HepG2 (cell line): ENCODE measurements around the gene NPW. TPM values are rescaled to one million over a fixed set of nuclear protein-coding genes. Genes with fewer than 3 reads are reported as not detected.
A peak's percentile ranks its signal among the peaks of the same experiment; 100 is the strongest.

ENCODE experiments used
- CBX2 ChIP-seq, 2 experiments: fragments of 200-600 bp in 1 of 2; sonication (generic); formaldehyde crosslinking in 1 of 2; IDR thresholded peaks; 2 replicates each; pipeline versions ENCODE4 v1.7.0 to v1.8.1; 2018 to 2022; ENCODE audit warnings: low read depth in 2 of 2, low read length in 1 of 2, mild to moderate bottlenecking in 1 of 2, missing genetic modification reagents in 1 of 2
- EED ChIP-seq: sonication (generic); formaldehyde crosslinking; IDR thresholded peaks from 2 replicates; pipeline ENCODE4 v1.5.0; 2020; ENCODE audit warnings: mild to moderate bottlenecking, missing genetic modification reagents
- JUN ChIP-seq: sonication (generic); formaldehyde crosslinking; IDR thresholded peaks from 2 replicates; pipeline ENCODE4 v1.4.0; 2020; ENCODE audit warnings: mild to moderate bottlenecking, missing genetic modification reagents
- KDM5A ChIP-seq: fragments of 200-600 bp; sonication (generic); IDR thresholded peaks from 2 replicates; pipeline ENCODE4 v1.7.0; 2018; ENCODE audit warnings: antibody characterized with exemption, mild to moderate bottlenecking, low read length, borderline replicate concordance
- MBD4 ChIP-seq: IDR thresholded peaks from 2 replicates; pipeline ENCODE4 v1.6.1; 2012; ENCODE audit warnings: low read length, inconsistent platforms, borderline replicate concordance
- NR3C1 ChIP-seq: sonication (generic); formaldehyde crosslinking; IDR thresholded peaks from 2 replicates; pipeline ENCODE4 v1.4.0; 2020; ENCODE audit warnings: missing genetic modification reagents
- PAX8 ChIP-seq: sonication (generic); formaldehyde crosslinking; IDR thresholded peaks from 2 replicates; pipeline ENCODE4 v1.8.0; 2022; ENCODE audit warnings: mild to moderate bottlenecking, missing genetic modification reagents, borderline replicate concordance
- RFX1 ChIP-seq: fragments of 450-650 bp; IDR thresholded peaks from 2 replicates; pipeline ENCODE4 v1.6.1; 2017
- ZNF33B ChIP-seq: sonication (generic); formaldehyde crosslinking; IDR thresholded peaks from 2 replicates; pipeline ENCODE4 v1.5.1; 2020; ENCODE audit warnings: mild to moderate bottlenecking, missing genetic modification reagents
- ZNF672 ChIP-seq: sonication (generic); formaldehyde crosslinking; IDR thresholded peaks from 2 replicates; pipeline ENCODE4 v1.8.1; 2022; ENCODE audit warnings: missing genetic modification reagents
- polyA plus RNA-seq, 8 experiments: library from polyadenylated mRNA; depleted of rRNA in 3 of 8; stranded (reverse) in 7 of 8; unstranded in 1 of 8; fragments of >200 nt; fragmentation: Illumina TruSeq in 4 of 8; extraction: Trizol in 4 of 8; gene quantifications; 2 replicates each; pipeline versions ENCODE4 v1.2.1 to v1.2.3, GENCODE V29; 2011 to 2016; ENCODE audit warnings: low read depth in 4 of 8, missing spikeins in 1 of 8, mixed read lengths in 1 of 8; ENCODE audit not compliant: insufficient read depth in 1 of 8
- total RNA-seq, 5 experiments: library from RNA; depleted of rRNA; stranded (reverse); fragments of >200 nt; fragmentation: Illumina TruSeq; extraction: Trizol; gene quantifications; 2 replicates each; pipeline ENCODE4 v1.2.3, GENCODE V29; 2016; ENCODE audit warnings: low read depth in 1 of 5
- TF ChIP-seq, protein P1 (sequence below): sonication (generic); formaldehyde crosslinking; IDR thresholded peaks from 2 replicates; pipeline ENCODE4 v1.4.0; 2020; ENCODE audit warnings: missing genetic modification reagents
- TF ChIP-seq, protein P2 (sequence below): sonication (generic); formaldehyde crosslinking; IDR thresholded peaks from 2 replicates; pipeline ENCODE4 v1.5.0; 2020; ENCODE audit warnings: mild to moderate bottlenecking, missing genetic modification reagents, moderate library complexity
- TF ChIP-seq, protein P3 (sequence below): sonication (generic); formaldehyde crosslinking; IDR thresholded peaks from 2 replicates; pipeline ENCODE4 v1.4.0; 2020; ENCODE audit warnings: missing genetic modification reagents
- TF ChIP-seq, protein P4 (sequence below): sonication (generic); formaldehyde crosslinking; IDR thresholded peaks from 2 replicates; pipeline ENCODE4 v1.5.1; 2020; ENCODE audit warnings: mild to moderate bottlenecking, moderate library complexity, missing genetic modification reagents

The NPW gene
- total and polyA plus RNA-seq, 2 of the 13 experiments (the other 11 are each of a cell fraction or from before 2014, with no cell fraction given): 0.24 to 0.97 TPM

DNA sequence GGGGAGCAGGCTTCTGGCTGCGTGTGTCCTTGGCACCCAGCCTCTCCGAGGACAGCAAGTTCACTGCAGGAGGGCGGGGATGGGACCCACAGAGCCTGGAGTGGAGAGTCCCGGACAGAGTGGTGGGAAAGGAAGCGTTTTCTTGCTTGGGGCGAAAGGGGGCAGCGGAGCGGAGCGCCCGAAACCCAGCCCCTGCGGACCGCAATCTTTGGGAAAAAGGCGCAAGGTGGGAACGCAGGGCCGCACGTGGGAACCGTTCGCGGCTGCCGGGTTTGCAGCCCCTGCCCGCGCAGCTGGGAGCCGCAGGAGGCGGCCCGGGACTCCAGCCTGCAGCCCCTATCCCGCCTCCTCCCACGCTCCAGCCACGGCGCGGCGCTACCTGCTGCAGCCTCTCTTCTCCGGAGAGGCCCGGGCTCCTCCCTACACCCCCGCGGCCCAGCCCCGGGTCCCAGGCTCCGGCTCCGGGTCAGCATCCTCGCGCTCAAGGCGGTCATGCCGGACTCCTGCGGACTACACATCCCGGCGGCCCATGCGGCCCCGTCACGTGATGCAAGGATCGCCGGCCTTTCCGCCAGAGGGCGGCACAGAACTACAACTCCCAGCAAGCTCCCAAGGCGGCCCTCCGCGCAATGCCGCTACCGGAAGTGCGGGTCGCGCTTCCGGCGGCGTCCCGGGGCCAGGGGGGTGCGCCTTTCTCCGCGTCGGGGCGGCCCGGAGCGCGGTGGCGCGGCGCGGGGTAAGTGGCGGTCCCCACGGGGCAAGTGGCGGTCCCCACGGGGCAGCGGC is 27.9 kb downstream of the NPW start, which contains the start of the genes NTHL1 and TSC2 (continued):
- TF ChIP-seq, protein P1, sequence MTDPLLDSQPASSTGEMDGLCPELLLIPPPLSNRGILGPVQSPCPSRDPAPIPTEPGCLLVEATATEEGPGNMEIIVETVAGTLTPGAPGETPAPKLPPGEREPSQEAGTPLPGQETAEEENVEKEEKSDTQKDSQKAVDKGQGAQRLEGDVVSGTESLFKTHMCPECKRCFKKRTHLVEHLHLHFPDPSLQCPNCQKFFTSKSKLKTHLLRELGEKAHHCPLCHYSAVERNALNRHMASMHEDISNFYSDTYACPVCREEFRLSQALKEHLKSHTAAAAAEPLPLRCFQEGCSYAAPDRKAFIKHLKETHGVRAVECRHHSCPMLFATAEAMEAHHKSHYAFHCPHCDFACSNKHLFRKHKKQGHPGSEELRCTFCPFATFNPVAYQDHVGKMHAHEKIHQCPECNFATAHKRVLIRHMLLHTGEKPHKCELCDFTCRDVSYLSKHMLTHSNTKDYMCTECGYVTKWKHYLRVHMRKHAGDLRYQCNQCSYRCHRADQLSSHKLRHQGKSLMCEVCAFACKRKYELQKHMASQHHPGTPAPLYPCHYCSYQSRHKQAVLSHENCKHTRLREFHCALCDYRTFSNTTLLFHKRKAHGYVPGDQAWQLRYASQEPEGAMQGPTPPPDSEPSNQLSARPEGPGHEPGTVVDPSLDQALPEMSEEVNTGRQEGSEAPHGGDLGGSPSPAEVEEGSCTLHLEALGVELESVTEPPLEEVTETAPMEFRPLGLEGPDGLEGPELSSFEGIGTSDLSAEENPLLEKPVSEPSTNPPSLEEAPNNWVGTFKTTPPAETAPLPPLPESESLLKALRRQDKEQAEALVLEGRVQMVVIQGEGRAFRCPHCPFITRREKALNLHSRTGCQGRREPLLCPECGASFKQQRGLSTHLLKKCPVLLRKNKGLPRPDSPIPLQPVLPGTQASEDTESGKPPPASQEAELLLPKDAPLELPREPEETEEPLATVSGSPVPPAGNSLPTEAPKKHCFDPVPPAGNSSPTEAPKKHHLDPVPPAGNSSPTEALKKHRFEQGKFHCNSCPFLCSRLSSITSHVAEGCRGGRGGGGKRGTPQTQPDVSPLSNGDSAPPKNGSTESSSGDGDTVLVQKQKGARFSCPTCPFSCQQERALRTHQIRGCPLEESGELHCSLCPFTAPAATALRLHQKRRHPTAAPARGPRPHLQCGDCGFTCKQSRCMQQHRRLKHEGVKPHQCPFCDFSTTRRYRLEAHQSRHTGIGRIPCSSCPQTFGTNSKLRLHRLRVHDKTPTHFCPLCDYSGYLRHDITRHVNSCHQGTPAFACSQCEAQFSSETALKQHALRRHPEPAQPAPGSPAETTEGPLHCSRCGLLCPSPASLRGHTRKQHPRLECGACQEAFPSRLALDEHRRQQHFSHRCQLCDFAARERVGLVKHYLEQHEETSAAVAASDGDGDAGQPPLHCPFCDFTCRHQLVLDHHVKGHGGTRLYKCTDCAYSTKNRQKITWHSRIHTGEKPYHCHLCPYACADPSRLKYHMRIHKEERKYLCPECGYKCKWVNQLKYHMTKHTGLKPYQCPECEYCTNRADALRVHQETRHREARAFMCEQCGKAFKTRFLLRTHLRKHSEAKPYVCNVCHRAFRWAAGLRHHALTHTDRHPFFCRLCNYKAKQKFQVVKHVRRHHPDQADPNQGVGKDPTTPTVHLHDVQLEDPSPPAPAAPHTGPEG: no peak
- TF ChIP-seq, protein P2, sequence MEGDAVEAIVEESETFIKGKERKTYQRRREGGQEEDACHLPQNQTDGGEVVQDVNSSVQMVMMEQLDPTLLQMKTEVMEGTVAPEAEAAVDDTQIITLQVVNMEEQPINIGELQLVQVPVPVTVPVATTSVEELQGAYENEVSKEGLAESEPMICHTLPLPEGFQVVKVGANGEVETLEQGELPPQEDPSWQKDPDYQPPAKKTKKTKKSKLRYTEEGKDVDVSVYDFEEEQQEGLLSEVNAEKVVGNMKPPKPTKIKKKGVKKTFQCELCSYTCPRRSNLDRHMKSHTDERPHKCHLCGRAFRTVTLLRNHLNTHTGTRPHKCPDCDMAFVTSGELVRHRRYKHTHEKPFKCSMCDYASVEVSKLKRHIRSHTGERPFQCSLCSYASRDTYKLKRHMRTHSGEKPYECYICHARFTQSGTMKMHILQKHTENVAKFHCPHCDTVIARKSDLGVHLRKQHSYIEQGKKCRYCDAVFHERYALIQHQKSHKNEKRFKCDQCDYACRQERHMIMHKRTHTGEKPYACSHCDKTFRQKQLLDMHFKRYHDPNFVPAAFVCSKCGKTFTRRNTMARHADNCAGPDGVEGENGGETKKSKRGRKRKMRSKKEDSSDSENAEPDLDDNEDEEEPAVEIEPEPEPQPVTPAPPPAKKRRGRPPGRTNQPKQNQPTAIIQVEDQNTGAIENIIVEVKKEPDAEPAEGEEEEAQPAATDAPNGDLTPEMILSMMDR (CRISPR knock-in tag): peak; percentile 54
- TF ChIP-seq ZNF672 (CRISPR knock-in tag) (no peak), KDM5A (peak; percentile 82), MBD4 (no peak), RFX1 (no peak), CBX2 (IDR thresholded peaks at IDR 0.05; ENCODE audit: low read depth, low read length) (no peak), CBX2 (CRISPR knock-in tag; IDR thresholded peaks at IDR 0.05; ENCODE audit: low read depth) (no peak), NR3C1 (CRISPR knock-in tag) (no peak), JUN (CRISPR knock-in tag) (no peak), EED (0 out of 2 replicates have a peak, but pooled peaks have one; percentile 0), PAX8 (0 out of 2 replicates have a peak, but pooled peaks have one; percentile 19), ZNF33B (CRISPR knock-in tag) (no peak)
- TF ChIP-seq, protein P3, sequence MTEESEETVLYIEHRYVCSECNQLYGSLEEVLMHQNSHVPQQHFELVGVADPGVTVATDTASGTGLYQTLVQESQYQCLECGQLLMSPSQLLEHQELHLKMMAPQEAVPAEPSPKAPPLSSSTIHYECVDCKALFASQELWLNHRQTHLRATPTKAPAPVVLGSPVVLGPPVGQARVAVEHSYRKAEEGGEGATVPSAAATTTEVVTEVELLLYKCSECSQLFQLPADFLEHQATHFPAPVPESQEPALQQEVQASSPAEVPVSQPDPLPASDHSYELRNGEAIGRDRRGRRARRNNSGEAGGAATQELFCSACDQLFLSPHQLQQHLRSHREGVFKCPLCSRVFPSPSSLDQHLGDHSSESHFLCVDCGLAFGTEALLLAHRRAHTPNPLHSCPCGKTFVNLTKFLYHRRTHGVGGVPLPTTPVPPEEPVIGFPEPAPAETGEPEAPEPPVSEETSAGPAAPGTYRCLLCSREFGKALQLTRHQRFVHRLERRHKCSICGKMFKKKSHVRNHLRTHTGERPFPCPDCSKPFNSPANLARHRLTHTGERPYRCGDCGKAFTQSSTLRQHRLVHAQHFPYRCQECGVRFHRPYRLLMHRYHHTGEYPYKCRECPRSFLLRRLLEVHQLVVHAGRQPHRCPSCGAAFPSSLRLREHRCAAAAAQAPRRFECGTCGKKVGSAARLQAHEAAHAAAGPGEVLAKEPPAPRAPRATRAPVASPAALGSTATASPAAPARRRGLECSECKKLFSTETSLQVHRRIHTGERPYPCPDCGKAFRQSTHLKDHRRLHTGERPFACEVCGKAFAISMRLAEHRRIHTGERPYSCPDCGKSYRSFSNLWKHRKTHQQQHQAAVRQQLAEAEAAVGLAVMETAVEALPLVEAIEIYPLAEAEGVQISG (CRISPR knock-in tag): peak; percentile 97
- TF ChIP-seq, protein P4, sequence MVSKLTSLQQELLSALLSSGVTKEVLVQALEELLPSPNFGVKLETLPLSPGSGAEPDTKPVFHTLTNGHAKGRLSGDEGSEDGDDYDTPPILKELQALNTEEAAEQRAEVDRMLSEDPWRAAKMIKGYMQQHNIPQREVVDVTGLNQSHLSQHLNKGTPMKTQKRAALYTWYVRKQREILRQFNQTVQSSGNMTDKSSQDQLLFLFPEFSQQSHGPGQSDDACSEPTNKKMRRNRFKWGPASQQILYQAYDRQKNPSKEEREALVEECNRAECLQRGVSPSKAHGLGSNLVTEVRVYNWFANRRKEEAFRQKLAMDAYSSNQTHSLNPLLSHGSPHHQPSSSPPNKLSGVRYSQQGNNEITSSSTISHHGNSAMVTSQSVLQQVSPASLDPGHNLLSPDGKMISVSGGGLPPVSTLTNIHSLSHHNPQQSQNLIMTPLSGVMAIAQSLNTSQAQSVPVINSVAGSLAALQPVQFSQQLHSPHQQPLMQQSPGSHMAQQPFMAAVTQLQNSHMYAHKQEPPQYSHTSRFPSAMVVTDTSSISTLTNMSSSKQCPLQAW (CRISPR knock-in tag): peak; percentile 46
